Stomach (tissue), 9 donors: Measurements from ENCODE around the gene RYR3. TPM values are rescaled to one million over a fixed set of nuclear protein-coding genes. Genes with fewer than 3 reads are reported as not detected.

ENCODE experiments used
- DNase-seq, 2 donors: peaks; one replicate each; pipeline versions ENCODE4 v3.0.0 to v3.0.0-alpha.2; 2013 to 2019
- H3K27ac ChIP-seq, 5 donors: fragments of 200-600 bp in 4 of 5; sonication (generic) in 4 of 5; one replicate each; pipeline ENCODE4 v1.5.1; 2013 to 2019; ENCODE audit warnings: mild to moderate bottlenecking in 1 of 5, moderate library complexity in 1 of 5
- H3K27me3 ChIP-seq, 3 donors: fragments of 200-600 bp; sonication (generic); one replicate each; pipeline ENCODE4 v1.5.1; 2017 to 2019; ENCODE audit warnings: mixed run types in 1 of 3
- H3K36me3 ChIP-seq, 4 donors: fragments of 200-600 bp; sonication (generic); 1 replicate in 3 of 4; 2 replicates in 1 of 4; pipeline ENCODE4 v1.5.1; 2016 to 2019
- H3K4me1 ChIP-seq, 4 donors: fragments of 200-600 bp; sonication (generic); one replicate each; pipeline ENCODE4 v1.5.1; 2016 to 2019
- H3K4me3 ChIP-seq, 4 donors: fragments of 200-600 bp; sonication (generic) in 3 of 4; one replicate each; pipeline ENCODE4 v1.5.1; 2016 to 2019; ENCODE audit warnings: mild to moderate bottlenecking in 1 of 4
- H3K9me3 ChIP-seq, 4 donors: fragments of 200-600 bp; sonication (generic); one replicate each; pipeline ENCODE4 v1.5.1; 2016 to 2019
- EP300 ChIP-seq: sonication (generic); formaldehyde crosslinking; IDR thresholded peaks from one replicate; pipeline ENCODE4 v1.6.1; 2017; ENCODE audit warnings: antibody characterized with exemption
- POLR2A ChIP-seq, 4 donors: fragments of 450-650 bp; IDR thresholded peaks; one replicate each; pipeline ENCODE4 v1.6.1; 2016; ENCODE audit warnings: antibody characterized with exemption in 4 of 4, control low read depth in 2 of 4, mild to moderate bottlenecking in 1 of 4, moderate library complexity in 1 of 4
- POLR2AphosphoS5 ChIP-seq, 3 donors: sonication (generic); formaldehyde crosslinking; IDR thresholded peaks; one replicate each; pipeline ENCODE4 v1.6.1; 2016; ENCODE audit warnings: antibody characterized with exemption in 3 of 3
- WGBS, 5 donors: extraction: QIAGEN DNeasy Blood & Tissue Kit in 3 of 5; methylation state at CpG; one replicate each; pipeline versions ENCODE4 v1.1.5 to v1.1.7; 2013 to 2018; 5-methylcytosine and 5-hydroxymethylcytosine counted together
- intact Hi-C: fragments of 100-400 bp; cut with DNase I; formaldehyde crosslinking; loops from one replicate; pipeline ENCODE4 v1.15.1; 2023; ENCODE audit warnings: low total_unique reads
- polyA plus RNA-seq, 3 donors: library from polyadenylated mRNA; stranded (reverse); fragments of 200-250 nt; gene quantifications; one replicate each; pipeline ENCODE4 v1.2.3, GENCODE V29; 2013
- total RNA-seq, 5 donors: library from RNA; depleted of rRNA; stranded (reverse); fragments of >200 nt; gene quantifications; one replicate each; pipeline versions ENCODE4 v1.1.0 to v1.2.3, GENCODE V29; 2014 to 2016
- TF ChIP-seq, protein P1 (sequence below), 7 experiments: fragments of 450-650 bp in 4 of 7; fragments of 200-600 bp in 3 of 7; sonication (generic) in 3 of 7; IDR thresholded peaks; one replicate each; pipeline ENCODE4 v1.5.1; 2016 to 2019; ENCODE audit warnings: antibody characterized with exemption in 7 of 7, control low read depth in 2 of 7, mild to moderate bottlenecking in 1 of 7
- donor health status: healthy with polysubstance abuse.
- donor health status: Bipolar disorder and iron deficiency.
- donor health status: healthy.

The RYR3 gene
- total and polyA plus RNA-seq, 8 donors = 0.12 to 36.2 (median 4.0) TPM

- Histone ChIP-seq H3K4me3 (no peak overlapping the region), H3K27ac (no peak overlapping the region), H3K9me3 (no peaks in the 10 kb centered on the region), H3K36me3 (no peaks in the 10 kb centered on the region), H3K27me3 (no peaks in the 10 kb centered on the region), H3K4me1 (peaks cover 0 to 8% (median 0%) of the 10 kb centered on the region in 4 donors)
- TF ChIP-seq EP300 = no peak
- TF ChIP-seq, protein P1, sequence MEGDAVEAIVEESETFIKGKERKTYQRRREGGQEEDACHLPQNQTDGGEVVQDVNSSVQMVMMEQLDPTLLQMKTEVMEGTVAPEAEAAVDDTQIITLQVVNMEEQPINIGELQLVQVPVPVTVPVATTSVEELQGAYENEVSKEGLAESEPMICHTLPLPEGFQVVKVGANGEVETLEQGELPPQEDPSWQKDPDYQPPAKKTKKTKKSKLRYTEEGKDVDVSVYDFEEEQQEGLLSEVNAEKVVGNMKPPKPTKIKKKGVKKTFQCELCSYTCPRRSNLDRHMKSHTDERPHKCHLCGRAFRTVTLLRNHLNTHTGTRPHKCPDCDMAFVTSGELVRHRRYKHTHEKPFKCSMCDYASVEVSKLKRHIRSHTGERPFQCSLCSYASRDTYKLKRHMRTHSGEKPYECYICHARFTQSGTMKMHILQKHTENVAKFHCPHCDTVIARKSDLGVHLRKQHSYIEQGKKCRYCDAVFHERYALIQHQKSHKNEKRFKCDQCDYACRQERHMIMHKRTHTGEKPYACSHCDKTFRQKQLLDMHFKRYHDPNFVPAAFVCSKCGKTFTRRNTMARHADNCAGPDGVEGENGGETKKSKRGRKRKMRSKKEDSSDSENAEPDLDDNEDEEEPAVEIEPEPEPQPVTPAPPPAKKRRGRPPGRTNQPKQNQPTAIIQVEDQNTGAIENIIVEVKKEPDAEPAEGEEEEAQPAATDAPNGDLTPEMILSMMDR (IDR thresholded peaks at IDR 0.05) = peak in 4 of 7 experiments; percentile 24 to 39 (median 28)
- 42 to 53% (median 44%) methylated on average over 7 of the region's 7 CpGs for WGBS, 5 donors
- DNase-seq = peak; percentile 28 to 73
- intact Hi-C loops = no loop called here
Observed at GRCh38 chr15:33735637-33736247, 425.0 kb downstream of the RYR3 start.

- no peaks in the 10 kb centered on the region for H3K27me3 ChIP-seq
- H3K4me3 ChIP-seq = no peak overlapping the region
- intact Hi-C loops = no loop called here
- 36 to 40% (median 39%) methylated on average over 15 of the region's 15 CpGs for WGBS, 5 donors
- H3K27ac ChIP-seq = no peak overlapping the region
- peak; percentile 34 to 55 for DNase-seq
- peaks cover 0 to 18% (median 3%) of the 10 kb centered on the region in 4 donors for H3K4me1 ChIP-seq
- no peaks in the 10 kb centered on the region for H3K9me3 ChIP-seq
- H3K36me3 ChIP-seq = no peaks in the 10 kb centered on the region
- TF ChIP-seq, protein P1 (IDR thresholded peaks at IDR 0.05) = peak in 5 of 7 experiments; percentile 29 to 73 (median 60)
- TF ChIP-seq POLR2AphosphoS5 (IDR thresholded peaks at IDR 0.05) = no peak
Observed at GRCh38 chr15:33737687-33738601, 427.2 kb downstream of the RYR3 start.

DNA sequence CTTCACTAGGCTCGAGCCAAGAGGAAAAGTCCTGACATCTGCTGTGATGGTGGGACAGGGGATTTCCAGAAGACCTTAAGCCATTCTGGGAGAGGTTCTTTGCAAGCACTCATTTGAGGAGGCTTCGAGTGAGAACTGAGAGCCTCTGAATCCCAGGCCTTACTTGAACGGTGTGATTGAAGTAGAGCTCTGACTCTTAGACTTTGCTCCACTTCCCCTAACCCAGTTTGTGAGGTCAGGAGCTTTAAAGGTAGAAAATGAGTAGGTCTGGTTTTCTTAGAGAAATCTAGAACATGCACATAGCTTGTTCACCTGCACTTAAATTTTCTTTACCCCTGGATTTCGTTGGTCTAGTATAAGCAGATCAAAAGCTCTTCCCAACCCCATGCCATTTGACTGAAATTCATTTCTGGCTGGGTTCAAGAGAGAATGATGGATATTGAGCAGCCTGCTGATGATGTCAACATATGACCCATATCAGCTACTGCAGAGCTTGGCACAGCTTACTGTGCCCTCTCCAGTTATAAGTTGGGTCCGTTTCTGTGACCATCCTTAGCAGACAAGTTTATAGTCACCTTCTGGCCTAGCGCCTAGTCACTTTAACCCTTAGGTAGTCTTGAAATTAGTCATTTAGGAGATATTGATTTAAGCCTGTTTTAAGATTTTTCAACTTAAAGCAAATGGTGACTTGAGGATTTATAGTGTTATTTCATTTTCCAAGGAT is 428.3 kb downstream of the RYR3 start:
- no peak for DNase-seq
- Histone ChIP-seq H3K36me3 (no peaks in the 10 kb centered on the region), H3K4me3 (no peak overlapping the region), H3K4me1 (peaks cover 0 to 18% (median 3%) of the 10 kb centered on the region in 4 donors), H3K27ac (no peak overlapping the region), H3K27me3 (no peaks in the 10 kb centered on the region), H3K9me3 (no peaks in the 10 kb centered on the region)
- no peak for TF ChIP-seq POLR2AphosphoS5 (IDR thresholded peaks at IDR 0.05)
- no peak for TF ChIP-seq EP300
- no peak for TF ChIP-seq POLR2A (IDR thresholded peaks at IDR 0.05)
- TF ChIP-seq, protein P1 (IDR thresholded peaks at IDR 0.05) = no peak
- intact Hi-C loops = no loop called here
- 62 to 73% (median 65%) methylated on average over 6 of the region's 6 CpGs for WGBS, 5 donors

DNA sequence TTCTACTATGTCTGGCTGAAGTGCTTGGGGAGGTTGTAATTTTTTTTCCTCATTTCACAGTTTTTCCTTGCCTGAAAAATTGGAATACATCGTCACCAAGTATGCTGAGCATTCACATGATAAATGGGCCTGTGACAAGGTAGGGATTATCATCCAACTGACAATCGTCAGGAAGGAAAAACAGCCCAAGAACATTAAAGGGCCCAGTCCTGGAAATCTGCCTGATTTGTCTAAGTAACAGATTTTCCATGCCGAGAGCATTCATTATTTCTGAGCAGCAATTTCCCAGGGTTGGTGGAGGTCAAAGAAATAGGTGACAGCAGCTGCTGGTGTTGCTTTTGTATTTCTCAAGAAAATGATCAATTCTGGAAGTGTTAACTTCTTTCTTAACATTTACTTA is 431.5 kb downstream of the RYR3 start:
- Histone ChIP-seq H3K27me3 (no peaks in the 10 kb centered on the region), H3K4me1 (peaks cover 0 to 18% (median 3%) of the 10 kb centered on the region in 4 donors), H3K36me3 (no peaks in the 10 kb centered on the region), H3K9me3 (no peaks in the 10 kb centered on the region), H3K4me3 (no peak overlapping the region), H3K27ac (no peak overlapping the region)
- 48 to 64% (median 62%) methylated on average over 3 of the region's 3 CpGs for whole genome bisulfite sequencing, 5 donors
- peak in 1 of 2 donors; percentile 20 for DNase-seq
- TF ChIP-seq POLR2AphosphoS5 (IDR thresholded peaks at IDR 0.05) (no peak), POLR2A (IDR thresholded peaks at IDR 0.05) (no peak)
- intact Hi-C loops = no loop called here
